NCI-H2227 (cell line): ENCODE data around the gene CARD14.
"Not testable (repeated sequence)": the region's sequence is repeated elsewhere in the genome, so short reads cannot be mapped to it uniquely, and the experiment has no call there.

Experiments
- DNase-seq: peaks from one replicate; lab custom pipeline; 2025; ENCODE audit not compliant: unreplicated experiment; lab: John Stamatoyannopoulos, UW

CARD14 gene

GRCh38 chr17:80147035-80147822 lies 22.6 kb upstream of the CARD14 start, which contains the start of gene EIF4A3:
EIF4A3 (minus strand) TSS chr17:80147128; CDS start chr17:80146961, 167 bp downstream.
- DNase-seq, result peak; percentile 99

GRCh38 chr17:80151333-80151732 lies 18.5 kb upstream of the CARD14 start:
- DNase-seq, result no peak

GRCh38 chr17:80152081-80152702 lies 17.6 kb upstream of the CARD14 start:
- DNase-seq, result no peak

- DNase-seq, result no peak
Observed at GRCh38 chr17:80153004-80153403, 16.8 kb upstream of the CARD14 start.

GRCh38 chr17:80154166-80154565 lies 15.7 kb upstream of the CARD14 start:
- no peak for DNase-seq

GRCh38 chr17:80155600-80155999 lies 14.2 kb upstream of the CARD14 start:
- not testable (repeated sequence) for DNase-seq

GRCh38 chr17:80158846-80159245 lies 11.0 kb upstream of the CARD14 start:
- no peak for DNase-seq

GRCh38 chr17:80160536-80160935 lies 9.3 kb upstream of the CARD14 start:
- no peak for DNase-seq

GRCh38 chr17:80163336-80163735 lies 6.5 kb upstream of the CARD14 start:
- DNase-seq, result no peak

- DNase-seq, result no peak
Observed at GRCh38 chr17:80164185-80164584, 5.6 kb upstream of the CARD14 start.

GRCh38 chr17:80166446-80166845 lies 3.4 kb upstream of the CARD14 start:
- no peak for DNase-seq

GRCh38 chr17:80168371-80168770 lies 1.5 kb upstream of the CARD14 start:
- DNase-seq, result no peak

GRCh38 chr17:80169107-80169506 lies 723 bp upstream of the CARD14 start:
- DNase-seq, result no peak

- no peak for DNase-seq
Observed at GRCh38 chr17:80171681-80172080, 1.9 kb downstream of the CARD14 start.

- DNase-seq, result no peak
Observed at GRCh38 chr17:80173126-80173525, 3.3 kb downstream of the CARD14 start.

- no peak for DNase-seq
Observed at GRCh38 chr17:80173916-80174315, 4.1 kb downstream of the CARD14 start.

- no peak for DNase-seq
Observed at GRCh38 chr17:80176757-80177156, 6.9 kb downstream of the CARD14 start.

- no peak for DNase-seq
Observed at GRCh38 chr17:80177986-80178595, 8.3 kb downstream of the CARD14 start.

GRCh38 chr17:80180192-80180591 lies 10.4 kb downstream of the CARD14 start:
- no peak for DNase-seq

- no peak for DNase-seq
Observed at GRCh38 chr17:80181431-80181830, 11.6 kb downstream of the CARD14 start.

GRCh38 chr17:80182118-80182844 lies 12.5 kb downstream of the CARD14 start:
- DNase-seq, result no peak
